Liver (tissue), 9 donors: ENCODE results near the gene TCF25. TPM values are rescaled to one million over a fixed set of nuclear protein-coding genes. Genes with fewer than 3 reads are reported as not detected.

Experiments used
- DNase-seq: peaks from one replicate; pipeline ENCODE4 v3.0.0-alpha.2; 2017; ENCODE audit warnings: low spot score
- H3K27ac ChIP-seq, 2 donors: one replicate each; pipeline ENCODE4 v1.7.0; 2013; ENCODE audit warnings: inconsistent platforms in 2 of 2, low read length in 2 of 2, control low read depth in 1 of 2, low read depth in 1 of 2, mild to moderate bottlenecking in 1 of 2
- H3K27me3 ChIP-seq, 4 donors: one replicate each; pipeline versions ENCODE4 v1.6.1 to v1.7.0; 2013; ENCODE audit warnings: low read length in 3 of 4, inconsistent platforms in 1 of 4, mild to moderate bottlenecking in 1 of 4, moderate library complexity in 1 of 4; ENCODE audit not compliant: control insufficient read depth in 4 of 4, insufficient read depth in 4 of 4
- H3K36me3 ChIP-seq, 4 donors: one replicate each; pipeline versions ENCODE4 v1.6.1 to v1.7.0; 2013; ENCODE audit warnings: low read length in 3 of 4, mild to moderate bottlenecking in 3 of 4, low read depth in 1 of 4, moderate library complexity in 1 of 4; ENCODE audit not compliant: control insufficient read depth in 4 of 4, insufficient read depth in 3 of 4
- H3K4me1 ChIP-seq, 4 donors: one replicate each; pipeline versions ENCODE4 v1.6.1 to v1.7.0; 2013; ENCODE audit warnings: low read length in 3 of 4, mild to moderate bottlenecking in 3 of 4, moderate library complexity in 1 of 4; ENCODE audit not compliant: control insufficient read depth in 4 of 4, insufficient read depth in 4 of 4
- H3K4me3 ChIP-seq, 3 donors: one replicate each; pipeline versions ENCODE4 v1.6.1 to v1.7.0; 2013; ENCODE audit warnings: low read length in 3 of 3, control low read depth in 1 of 3, low read depth in 1 of 3, mild to moderate bottlenecking in 1 of 3
- H3K9ac ChIP-seq, 2 donors: one replicate each; pipeline ENCODE4 v1.7.0; 2013; ENCODE audit warnings: low read length in 2 of 2, mild to moderate bottlenecking in 2 of 2, moderate library complexity in 2 of 2, control low read depth in 1 of 2, low read depth in 1 of 2
- H3K9me3 ChIP-seq, 4 donors: one replicate each; pipeline versions ENCODE4 v1.6.1 to v1.7.0; 2013; ENCODE audit warnings: low read length in 3 of 4; ENCODE audit not compliant: control insufficient read depth in 4 of 4
- EGR1 ChIP-seq, 2 donors: IDR thresholded peaks; 2 replicates each; pipeline ENCODE4 v1.6.1; 2016 to 2018; ENCODE audit warnings: antibody characterized with exemption in 2 of 2, low read depth in 2 of 2
- FOXA1 ChIP-seq: IDR thresholded peaks from 2 replicates; pipeline ENCODE4 v1.6.1; 2016; ENCODE audit warnings: antibody characterized with exemption
- FOXA2 ChIP-seq: IDR thresholded peaks from 2 replicates; pipeline ENCODE4 v1.6.1; 2016; ENCODE audit warnings: antibody characterized with exemption
- GABPA ChIP-seq, 2 donors: IDR thresholded peaks in 1 of 2; conservative IDR thresholded peaks in 1 of 2; 2 replicates each; pipeline ENCODE4 v1.6.1; 2016; ENCODE audit warnings: antibody characterized with exemption in 2 of 2, mild to moderate bottlenecking in 1 of 2, moderate library complexity in 1 of 2
- HNF4A ChIP-seq, 2 donors: conservative IDR thresholded peaks; 2 replicates each; pipeline ENCODE4 v1.6.1; 2016; ENCODE audit warnings: antibody characterized with exemption in 2 of 2, mild to moderate bottlenecking in 2 of 2
- HNF4G ChIP-seq: IDR thresholded peaks from 2 replicates; pipeline ENCODE4 v1.6.1; 2016; ENCODE audit warnings: antibody characterized with exemption
- JUND ChIP-seq, 2 donors: IDR thresholded peaks; 2 replicates each; pipeline ENCODE4 v1.6.1; 2016; ENCODE audit warnings: antibody characterized with exemption in 2 of 2
- NR2F2 ChIP-seq: IDR thresholded peaks from 2 replicates; pipeline ENCODE4 v1.6.1; 2016; ENCODE audit warnings: antibody characterized with exemption
- RAD21 ChIP-seq, 2 donors: IDR thresholded peaks; 2 replicates each; pipeline ENCODE4 v1.6.1; 2016; ENCODE audit warnings: antibody characterized with exemption in 2 of 2, mild to moderate bottlenecking in 2 of 2
- RXRA ChIP-seq, 2 donors: IDR thresholded peaks; 2 replicates each; pipeline ENCODE4 v1.6.1; 2017 to 2018; ENCODE audit warnings: antibody characterized with exemption in 2 of 2, mild to moderate bottlenecking in 1 of 2
- SP1 ChIP-seq: IDR thresholded peaks from 2 replicates; pipeline ENCODE4 v1.6.1; 2018; ENCODE audit warnings: antibody characterized with exemption, mild to moderate bottlenecking
- TAF1 ChIP-seq: conservative IDR thresholded peaks from 2 replicates; pipeline ENCODE4 v1.6.1; 2016; ENCODE audit warnings: antibody characterized with exemption, mild to moderate bottlenecking
- YY1 ChIP-seq: IDR thresholded peaks from 2 replicates; pipeline ENCODE4 v1.6.1; 2016; ENCODE audit warnings: antibody characterized with exemption, mild to moderate bottlenecking
- WGBS: extraction: QIAGEN DNeasy Blood & Tissue Kit; methylation state at CpG from one replicate; pipeline ENCODE4 v1.1.7; 2013; 5-methylcytosine and 5-hydroxymethylcytosine counted together
- polyA plus RNA-seq, 2 donors: library from polyadenylated mRNA; stranded (reverse) in 1 of 2; unstranded in 1 of 2; fragments of 200-250 nt in 1 of 2; fragments of >200 nt in 1 of 2; fragmentation: Nextera tagmentation in 1 of 2; extraction: Ambion mirVana in 1 of 2; gene quantifications; one replicate each; pipeline versions ENCODE4 v1.2.1 to v1.2.3, GENCODE V29; 2013 to 2015
- total RNA-seq, 2 donors: library from RNA; depleted of rRNA; stranded (reverse); fragments of >200 nt; gene quantifications; one replicate each; pipeline ENCODE4 v1.2.3, GENCODE V29; 2014
- TF ChIP-seq, protein P1 (sequence below): IDR thresholded peaks from 2 replicates; pipeline ENCODE4 v1.6.1; 2016; ENCODE audit warnings: antibody characterized with exemption
- TF ChIP-seq, protein P2 (sequence below): IDR thresholded peaks from 2 replicates; pipeline ENCODE4 v1.6.1; 2016; ENCODE audit warnings: antibody characterized with exemption, mild to moderate bottlenecking
- TF ChIP-seq, protein P3 (sequence below): fragments of 150-350 bp; IDR thresholded peaks from 2 replicates; pipeline ENCODE4 v1.5.1; 2017; ENCODE audit warnings: improper control_type of control experiment, low read depth, low read length; ENCODE audit not compliant: missing input control
- TF ChIP-seq, protein P4 (sequence below): IDR thresholded peaks from 2 replicates; pipeline ENCODE4 v1.6.1; 2016; ENCODE audit warnings: antibody characterized with exemption
- TF ChIP-seq, protein P5 (sequence below): IDR thresholded peaks from 2 replicates; pipeline ENCODE4 v1.6.1; 2016; ENCODE audit warnings: antibody characterized with exemption
- donor health status: healthy.
- donor health status: healthy.
- donor health status: healthy.
- donor health status: healthy.
- donor health status: healthy.

The TCF25 gene
- total and polyA plus RNA-seq, 4 donors, result 59.6 to 98.8 (median 76.8) TPM

DNA sequence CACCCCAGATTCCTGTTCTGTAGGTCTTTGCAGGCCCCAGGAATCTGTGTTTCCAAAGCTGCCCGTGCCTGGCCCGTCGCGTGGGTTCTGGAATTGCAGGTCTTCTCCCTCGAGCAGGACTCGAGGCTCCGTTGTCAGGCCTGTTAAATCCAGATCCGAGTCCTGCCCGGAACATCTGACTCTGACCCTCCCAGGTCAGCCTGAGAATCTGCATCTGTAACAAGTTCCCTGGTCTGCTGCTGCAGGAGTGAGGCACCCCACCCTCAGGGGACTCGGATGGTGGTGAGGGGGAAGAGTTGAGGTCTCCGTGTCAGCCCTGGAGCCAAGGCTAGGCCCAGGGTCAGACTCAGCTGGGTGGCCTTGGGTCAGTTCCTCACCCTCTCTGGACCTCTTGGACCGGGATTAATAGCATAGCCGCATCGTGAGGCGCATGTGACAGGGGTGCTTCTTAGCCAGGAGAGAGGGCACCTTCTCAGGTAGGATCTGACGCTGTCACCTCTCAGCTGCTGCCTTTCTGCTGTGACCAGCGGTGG is 36.3 kb upstream of the TCF25 start:
- DNase-seq, result no peak
- Histone ChIP-seq H3K4me1 (peaks cover 8 to 16% (median 12%) of the 10 kb centered on the region in 4 donors), H3K9ac (no peak overlapping the region), H3K36me3 (peaks cover 0 to 3% (median 0%) of the 10 kb centered on the region in 4 donors), H3K4me3 (peak overlapping the region; percentile 38 to 50 (median 48)), H3K27ac (peak overlapping the region; percentile 64 to 80), H3K27me3 (no peaks in the 10 kb centered on the region), H3K9me3 (no peaks in the 10 kb centered on the region)
- TF ChIP-seq, protein P1, sequence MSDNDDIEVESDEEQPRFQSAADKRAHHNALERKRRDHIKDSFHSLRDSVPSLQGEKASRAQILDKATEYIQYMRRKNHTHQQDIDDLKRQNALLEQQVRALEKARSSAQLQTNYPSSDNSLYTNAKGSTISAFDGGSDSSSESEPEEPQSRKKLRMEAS, result no peak
- TF ChIP-seq GABPA (IDR thresholded peaks at IDR 0.05 in 1 of 2, conservative IDR thresholded peaks at IDR 0.05 in 1 of 2), result no peak
- TF ChIP-seq HNF4G, result no peak
- TF ChIP-seq TAF1, result no peak
- TF ChIP-seq NR2F2, result no peak
- TF ChIP-seq, protein P2, sequence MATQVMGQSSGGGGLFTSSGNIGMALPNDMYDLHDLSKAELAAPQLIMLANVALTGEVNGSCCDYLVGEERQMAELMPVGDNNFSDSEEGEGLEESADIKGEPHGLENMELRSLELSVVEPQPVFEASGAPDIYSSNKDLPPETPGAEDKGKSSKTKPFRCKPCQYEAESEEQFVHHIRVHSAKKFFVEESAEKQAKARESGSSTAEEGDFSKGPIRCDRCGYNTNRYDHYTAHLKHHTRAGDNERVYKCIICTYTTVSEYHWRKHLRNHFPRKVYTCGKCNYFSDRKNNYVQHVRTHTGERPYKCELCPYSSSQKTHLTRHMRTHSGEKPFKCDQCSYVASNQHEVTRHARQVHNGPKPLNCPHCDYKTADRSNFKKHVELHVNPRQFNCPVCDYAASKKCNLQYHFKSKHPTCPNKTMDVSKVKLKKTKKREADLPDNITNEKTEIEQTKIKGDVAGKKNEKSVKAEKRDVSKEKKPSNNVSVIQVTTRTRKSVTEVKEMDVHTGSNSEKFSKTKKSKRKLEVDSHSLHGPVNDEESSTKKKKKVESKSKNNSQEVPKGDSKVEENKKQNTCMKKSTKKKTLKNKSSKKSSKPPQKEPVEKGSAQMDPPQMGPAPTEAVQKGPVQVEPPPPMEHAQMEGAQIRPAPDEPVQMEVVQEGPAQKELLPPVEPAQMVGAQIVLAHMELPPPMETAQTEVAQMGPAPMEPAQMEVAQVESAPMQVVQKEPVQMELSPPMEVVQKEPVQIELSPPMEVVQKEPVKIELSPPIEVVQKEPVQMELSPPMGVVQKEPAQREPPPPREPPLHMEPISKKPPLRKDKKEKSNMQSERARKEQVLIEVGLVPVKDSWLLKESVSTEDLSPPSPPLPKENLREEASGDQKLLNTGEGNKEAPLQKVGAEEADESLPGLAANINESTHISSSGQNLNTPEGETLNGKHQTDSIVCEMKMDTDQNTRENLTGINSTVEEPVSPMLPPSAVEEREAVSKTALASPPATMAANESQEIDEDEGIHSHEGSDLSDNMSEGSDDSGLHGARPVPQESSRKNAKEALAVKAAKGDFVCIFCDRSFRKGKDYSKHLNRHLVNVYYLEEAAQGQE, result no peak
- no peak for TF ChIP-seq RAD21 (IDR thresholded peaks at IDR 0.05)
- TF ChIP-seq, protein P3, sequence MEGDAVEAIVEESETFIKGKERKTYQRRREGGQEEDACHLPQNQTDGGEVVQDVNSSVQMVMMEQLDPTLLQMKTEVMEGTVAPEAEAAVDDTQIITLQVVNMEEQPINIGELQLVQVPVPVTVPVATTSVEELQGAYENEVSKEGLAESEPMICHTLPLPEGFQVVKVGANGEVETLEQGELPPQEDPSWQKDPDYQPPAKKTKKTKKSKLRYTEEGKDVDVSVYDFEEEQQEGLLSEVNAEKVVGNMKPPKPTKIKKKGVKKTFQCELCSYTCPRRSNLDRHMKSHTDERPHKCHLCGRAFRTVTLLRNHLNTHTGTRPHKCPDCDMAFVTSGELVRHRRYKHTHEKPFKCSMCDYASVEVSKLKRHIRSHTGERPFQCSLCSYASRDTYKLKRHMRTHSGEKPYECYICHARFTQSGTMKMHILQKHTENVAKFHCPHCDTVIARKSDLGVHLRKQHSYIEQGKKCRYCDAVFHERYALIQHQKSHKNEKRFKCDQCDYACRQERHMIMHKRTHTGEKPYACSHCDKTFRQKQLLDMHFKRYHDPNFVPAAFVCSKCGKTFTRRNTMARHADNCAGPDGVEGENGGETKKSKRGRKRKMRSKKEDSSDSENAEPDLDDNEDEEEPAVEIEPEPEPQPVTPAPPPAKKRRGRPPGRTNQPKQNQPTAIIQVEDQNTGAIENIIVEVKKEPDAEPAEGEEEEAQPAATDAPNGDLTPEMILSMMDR, result no peak
- TF ChIP-seq SP1, result no peak
- TF ChIP-seq YY1, result no peak
- TF ChIP-seq FOXA2, result no peak
- TF ChIP-seq HNF4A (conservative IDR thresholded peaks at IDR 0.05), result no peak
- TF ChIP-seq EGR1 (IDR thresholded peaks at IDR 0.05; ENCODE audit: low read depth in 2 of 2), result no peak
- no peak for TF ChIP-seq FOXA1
- WGBS, result 74% methylated on average over 17 of the region's 17 CpGs

DNA sequence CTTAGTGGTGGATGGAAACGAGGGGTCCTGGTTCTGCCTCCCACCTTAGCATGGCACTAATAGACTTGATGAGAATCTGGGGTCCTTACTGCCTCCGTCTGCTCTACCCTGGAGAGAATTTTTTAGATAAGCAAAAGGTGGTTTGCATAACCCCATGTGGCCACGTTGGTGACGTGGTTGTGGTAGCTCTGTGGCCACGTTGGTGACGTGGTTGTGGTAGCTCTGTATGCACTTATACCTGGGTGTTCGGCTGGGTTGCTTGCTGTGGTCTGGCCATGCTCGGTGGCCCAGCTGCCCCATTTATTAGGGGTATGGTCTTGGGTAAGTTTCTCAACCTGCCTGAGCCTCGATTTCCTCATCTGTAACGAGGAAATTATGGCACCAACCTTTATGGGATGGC is 32.1 kb upstream of the TCF25 start:
- DNase-seq, result no peak
- Histone ChIP-seq H3K9me3 (no peaks in the 10 kb centered on the region), H3K4me3 (no peak overlapping the region), H3K4me1 (peaks cover 8 to 16% (median 12%) of the 10 kb centered on the region in 4 donors), H3K27ac (no peak overlapping the region), H3K36me3 (no peaks in the 10 kb centered on the region), H3K9ac (no peak overlapping the region), H3K27me3 (no peaks in the 10 kb centered on the region)
- WGBS, result 86% methylated on average over 10 of the region's 10 CpGs
- TF ChIP-seq JUND (IDR thresholded peaks at IDR 0.05), result no peak
- TF ChIP-seq, protein P1, result no peak
- TF ChIP-seq HNF4G, result no peak
- TF ChIP-seq TAF1, result no peak
- no peak for TF ChIP-seq HNF4A (conservative IDR thresholded peaks at IDR 0.05)
- TF ChIP-seq, protein P3, result no peak
- TF ChIP-seq FOXA1, result no peak
- TF ChIP-seq, protein P4, sequence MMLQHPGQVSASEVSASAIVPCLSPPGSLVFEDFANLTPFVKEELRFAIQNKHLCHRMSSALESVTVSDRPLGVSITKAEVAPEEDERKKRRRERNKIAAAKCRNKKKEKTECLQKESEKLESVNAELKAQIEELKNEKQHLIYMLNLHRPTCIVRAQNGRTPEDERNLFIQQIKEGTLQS, result no peak
- TF ChIP-seq SP1, result no peak
- no peak for TF ChIP-seq RXRA (IDR thresholded peaks at IDR 0.05)
- TF ChIP-seq, protein P5, sequence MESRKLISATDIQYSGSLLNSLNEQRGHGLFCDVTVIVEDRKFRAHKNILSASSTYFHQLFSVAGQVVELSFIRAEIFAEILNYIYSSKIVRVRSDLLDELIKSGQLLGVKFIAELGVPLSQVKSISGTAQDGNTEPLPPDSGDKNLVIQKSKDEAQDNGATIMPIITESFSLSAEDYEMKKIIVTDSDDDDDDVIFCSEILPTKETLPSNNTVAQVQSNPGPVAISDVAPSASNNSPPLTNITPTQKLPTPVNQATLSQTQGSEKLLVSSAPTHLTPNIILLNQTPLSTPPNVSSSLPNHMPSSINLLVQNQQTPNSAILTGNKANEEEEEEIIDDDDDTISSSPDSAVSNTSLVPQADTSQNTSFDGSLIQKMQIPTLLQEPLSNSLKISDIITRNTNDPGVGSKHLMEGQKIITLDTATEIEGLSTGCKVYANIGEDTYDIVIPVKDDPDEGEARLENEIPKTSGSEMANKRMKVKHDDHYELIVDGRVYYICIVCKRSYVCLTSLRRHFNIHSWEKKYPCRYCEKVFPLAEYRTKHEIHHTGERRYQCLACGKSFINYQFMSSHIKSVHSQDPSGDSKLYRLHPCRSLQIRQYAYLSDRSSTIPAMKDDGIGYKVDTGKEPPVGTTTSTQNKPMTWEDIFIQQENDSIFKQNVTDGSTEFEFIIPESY, result no peak
- TF ChIP-seq FOXA2, result no peak
- TF ChIP-seq RAD21 (IDR thresholded peaks at IDR 0.05), result no peak
- TF ChIP-seq GABPA (IDR thresholded peaks at IDR 0.05 in 1 of 2, conservative IDR thresholded peaks at IDR 0.05 in 1 of 2), result no peak
